Smooth muscle cell (in vitro differentiated cells): ENCODE measurements around the gene SPEM2. TPM values are rescaled to one million over a fixed set of nuclear protein-coding genes. Genes with fewer than 3 reads are reported as not detected.
A peak's percentile ranks its signal among the peaks of the same experiment; 100 is the strongest.

Experiments
- DNase-seq: peaks from one replicate; lab custom pipeline; 2025; ENCODE audit not compliant: unreplicated experiment; lab: John Stamatoyannopoulos, UW
- H2AFZ ChIP-seq: fragments of 200-600 bp; sonication (generic); 2 replicates; pipeline ENCODE4 v1.6.0; 2016; ENCODE audit warnings: antibody characterized with exemption, low read depth, mild to moderate bottlenecking
- H3F3A ChIP-seq: fragments of 200-600 bp; sonication (generic); 2 replicates; pipeline ENCODE4 v1.6.0; 2017; ENCODE audit warnings: antibody characterized with exemption, low read depth
- H3K27ac ChIP-seq: fragments of 200-600 bp; sonication (generic); 2 replicates; pipeline ENCODE4 v1.5.1; 2016; ENCODE audit warnings: low read depth, mild to moderate bottlenecking
- H3K27me3 ChIP-seq: fragments of 200-600 bp; sonication (generic); 2 replicates; pipeline ENCODE4 v1.6.1; 2016; ENCODE audit warnings: low read depth, mild to moderate bottlenecking
- H3K36me3 ChIP-seq: fragments of 200-600 bp; sonication (generic); 2 replicates; pipeline ENCODE4 v1.5.1; 2016; ENCODE audit warnings: low read depth
- H3K4me1 ChIP-seq: fragments of 200-600 bp; sonication (generic); 2 replicates; pipeline ENCODE4 v1.5.1; 2016; ENCODE audit warnings: low read depth
- H3K4me2 ChIP-seq: fragments of 200-600 bp; sonication (generic); 2 replicates; pipeline ENCODE4 v1.6.0; 2016; ENCODE audit warnings: mild to moderate bottlenecking
- H3K4me3 ChIP-seq: fragments of 200-600 bp; sonication (generic); 2 replicates; pipeline ENCODE4 v1.5.1; 2016; ENCODE audit warnings: mild to moderate bottlenecking
- H3K79me2 ChIP-seq: fragments of 200-600 bp; sonication (generic); 2 replicates; pipeline ENCODE4 v1.6.0; 2016; ENCODE audit warnings: low read depth, mild to moderate bottlenecking
- H3K9ac ChIP-seq: fragments of 200-600 bp; sonication (generic); 2 replicates; pipeline ENCODE4 v1.6.0; 2016; ENCODE audit warnings: low read depth
- H3K9me3 ChIP-seq: fragments of 200-600 bp; sonication (generic); replicated peaks from 2 replicates; pipeline ENCODE4 v1.5.1; 2016; ENCODE audit warnings: low read depth
- H4K20me1 ChIP-seq: fragments of 200-600 bp; sonication (generic); 2 replicates; pipeline ENCODE4 v1.6.0; 2016; ENCODE audit warnings: low read depth
- WGBS: methylation state at CpG from one replicate; pipeline ENCODE4 v1.1.7; 2016; ENCODE audit warnings: low lambda C conversion rate; 5-methylcytosine and 5-hydroxymethylcytosine counted together
- polyA plus RNA-seq: library from polyadenylated mRNA; unstranded; fragments of >200 nt; fragmentation: Nextera tagmentation; extraction: Ambion mirVana; gene quantifications from 2 replicates; pipeline ENCODE4 v1.2.1, GENCODE V29; 2016
- total RNA-seq: library from RNA; depleted of rRNA; stranded (reverse); fragments of >200 nt; gene quantifications from 2 replicates; pipeline ENCODE4 v1.2.3, GENCODE V29; 2014
- TF ChIP-seq, protein P1 (sequence below): fragments of 200-600 bp; sonication (generic); IDR thresholded peaks from 2 replicates; pipeline ENCODE4 v1.5.1; 2017; ENCODE audit warnings: borderline replicate concordance, mild to moderate bottlenecking, antibody characterized with exemption; ENCODE audit not compliant: insufficient read depth, poor library complexity, severe bottlenecking

Gene SPEM2
- total RNA-seq (0.22 TPM in 1 of 2 replicates, not detected in the other), polyA plus RNA-seq (0.56 and 1.0 TPM in 2 replicates)

DNA sequence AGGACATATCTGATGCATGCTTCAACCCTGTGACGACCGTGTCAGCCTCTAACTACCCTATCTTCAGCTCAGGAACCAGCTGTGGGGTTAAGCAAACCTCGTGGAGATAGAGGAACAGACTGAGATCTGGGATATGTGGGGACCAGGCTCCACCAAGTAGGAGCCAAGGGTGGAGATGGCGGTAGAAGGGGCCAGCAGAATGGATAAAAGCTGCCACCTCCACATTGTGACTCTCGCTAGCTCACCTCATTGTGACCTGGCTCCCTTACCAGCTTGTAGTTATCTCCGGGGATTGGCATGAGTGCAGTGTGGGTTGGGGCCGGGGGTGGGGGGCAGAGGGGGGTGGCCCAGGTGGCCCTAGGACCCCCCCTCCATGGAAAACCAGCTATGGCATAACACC lies at the start of gene SPEM2:
TSS of gene SPEM2 (plus strand) at position 301 of the 400 bp plus-strand sequence. CDS start at position 374, 73 bp downstream.
- H3F3A ChIP-seq: no peaks in the 10 kb centered on the region
- no peaks in the 10 kb centered on the region for H3K36me3 ChIP-seq
- H3K4me1 ChIP-seq: no peaks in the 10 kb centered on the region
- H4K20me1 ChIP-seq: no peaks in the 10 kb centered on the region
- 95% methylated on average over 7 of the region's 7 CpGs for WGBS
- H3K4me3 ChIP-seq: no peak within 1 kb of the TSS
- H2AFZ ChIP-seq: no peak within 1 kb of the TSS
- no peak within 1 kb of the TSS for H3K9ac ChIP-seq
- no peak within 1 kb of the TSS for H3K27ac ChIP-seq
- no peak within 1 kb of the TSS for H3K4me2 ChIP-seq
- no peaks in the 10 kb centered on the region for H3K27me3 ChIP-seq
- TF ChIP-seq, protein P1, sequence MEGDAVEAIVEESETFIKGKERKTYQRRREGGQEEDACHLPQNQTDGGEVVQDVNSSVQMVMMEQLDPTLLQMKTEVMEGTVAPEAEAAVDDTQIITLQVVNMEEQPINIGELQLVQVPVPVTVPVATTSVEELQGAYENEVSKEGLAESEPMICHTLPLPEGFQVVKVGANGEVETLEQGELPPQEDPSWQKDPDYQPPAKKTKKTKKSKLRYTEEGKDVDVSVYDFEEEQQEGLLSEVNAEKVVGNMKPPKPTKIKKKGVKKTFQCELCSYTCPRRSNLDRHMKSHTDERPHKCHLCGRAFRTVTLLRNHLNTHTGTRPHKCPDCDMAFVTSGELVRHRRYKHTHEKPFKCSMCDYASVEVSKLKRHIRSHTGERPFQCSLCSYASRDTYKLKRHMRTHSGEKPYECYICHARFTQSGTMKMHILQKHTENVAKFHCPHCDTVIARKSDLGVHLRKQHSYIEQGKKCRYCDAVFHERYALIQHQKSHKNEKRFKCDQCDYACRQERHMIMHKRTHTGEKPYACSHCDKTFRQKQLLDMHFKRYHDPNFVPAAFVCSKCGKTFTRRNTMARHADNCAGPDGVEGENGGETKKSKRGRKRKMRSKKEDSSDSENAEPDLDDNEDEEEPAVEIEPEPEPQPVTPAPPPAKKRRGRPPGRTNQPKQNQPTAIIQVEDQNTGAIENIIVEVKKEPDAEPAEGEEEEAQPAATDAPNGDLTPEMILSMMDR: no peak
- no peaks in the 10 kb centered on the region for H3K79me2 ChIP-seq
- no peak for DNase-seq
- no peaks in the 10 kb centered on the region for H3K9me3 ChIP-seq

DNA sequence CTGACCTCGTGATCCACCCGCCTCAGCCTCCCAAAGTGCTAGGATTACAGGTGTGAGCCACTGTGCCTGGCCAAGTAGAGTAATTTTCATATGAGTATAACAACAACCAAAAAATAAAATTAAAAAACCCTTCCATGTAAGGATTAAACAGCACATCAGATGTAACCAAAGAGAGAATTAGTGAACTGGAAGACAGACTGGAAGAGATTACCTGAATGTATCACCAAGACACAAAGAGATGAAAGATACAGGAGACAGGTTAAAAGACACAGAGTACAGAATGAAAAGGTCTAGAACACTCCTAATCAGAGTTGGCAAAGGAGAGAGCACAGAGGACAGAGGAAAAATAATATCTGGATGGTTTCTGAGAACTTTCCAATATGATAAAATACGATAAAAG lies 46.3 kb upstream of the SPEM2 start:
- TF ChIP-seq, protein P1: no peak
- Histone ChIP-seq H4K20me1 (no peaks in the 10 kb centered on the region), H3K4me3 (no peak overlapping the region), H3K4me2 (no peak overlapping the region), H3K9me3 (no peaks in the 10 kb centered on the region), H3F3A (no peaks in the 10 kb centered on the region), H3K27me3 (peaks cover 22% of the 10 kb centered on the region), H3K79me2 (no peaks in the 10 kb centered on the region), H3K36me3 (no peaks in the 10 kb centered on the region), H3K4me1 (peaks cover 16% of the 10 kb centered on the region), H3K27ac (no peak overlapping the region), H3K9ac (no peak overlapping the region), H2AFZ (no peak overlapping the region)
- 98% methylated on average over 3 of the region's 3 CpGs for WGBS
- no peak for DNase-seq

DNA sequence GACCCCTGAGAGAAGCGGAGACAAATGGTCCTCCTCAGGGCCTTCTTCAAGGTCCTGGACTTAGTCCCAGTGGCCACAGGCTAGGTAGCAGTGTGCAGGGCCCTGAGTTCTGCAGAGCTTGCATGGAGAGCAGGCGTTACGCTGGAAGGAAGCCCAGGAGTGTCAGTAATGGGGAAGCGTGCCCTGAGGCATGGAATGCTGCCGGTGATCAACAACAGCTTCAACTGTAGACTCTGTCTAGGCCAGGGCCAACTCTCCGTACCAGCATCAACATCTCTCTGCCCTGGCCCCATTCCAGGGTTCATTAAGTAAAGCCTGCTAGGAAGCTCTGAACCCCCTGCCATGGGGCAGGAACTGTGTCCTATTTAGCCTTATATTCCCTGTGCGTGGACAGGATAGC lies 45.1 kb upstream of the SPEM2 start:
- no peak for DNase-seq
- no peaks in the 10 kb centered on the region for H4K20me1 ChIP-seq
- H3K36me3 ChIP-seq: no peaks in the 10 kb centered on the region
- peak overlapping the region; percentile 95 for H3K4me2 ChIP-seq
- H3K9me3 ChIP-seq: no peaks in the 10 kb centered on the region
- H3K4me1 ChIP-seq: peaks cover 19% of the 10 kb centered on the region
- H3K79me2 ChIP-seq: no peaks in the 10 kb centered on the region
- no peaks in the 10 kb centered on the region for H3F3A ChIP-seq
- H3K9ac ChIP-seq: peak overlapping the region; percentile 62
- 50% methylated on average over 7 of the region's 7 CpGs for WGBS
- peak overlapping the region; percentile 51 for H2AFZ ChIP-seq
- peaks cover 22% of the 10 kb centered on the region for H3K27me3 ChIP-seq
- no peak overlapping the region for H3K27ac ChIP-seq
- TF ChIP-seq, protein P1: no peak
- H3K4me3 ChIP-seq: peak overlapping the region; percentile 65
